K562 (cell line): ENCODE data around the gene RAI14. TPM values are rescaled to one million over a fixed set of nuclear protein-coding genes. Genes with fewer than 3 reads are reported as not detected.

Experiments
- HMG20B ChIP-seq: fragments of 250-450 bp; sonication (Bioruptor Pico); IDR thresholded peaks from 2 replicates; pipeline ENCODE4 v1.5.0; 2021; ENCODE audit warnings: mild to moderate bottlenecking
- KLF16 ChIP-seq: IDR thresholded peaks from 2 replicates; pipeline ENCODE4 v1.6.1; 2016; ENCODE audit warnings: antibody characterized with exemption
- polyA plus RNA-seq, 8 experiments: library from polyadenylated mRNA; depleted of rRNA in 4 of 8; stranded (reverse) in 5 of 8; unstranded in 3 of 8; fragments of >200 nt; fragmentation: Nextera tagmentation in 2 of 8; fragmentation: Illumina TruSeq in 1 of 8; extraction: Ambion mirVana in 2 of 8; extraction: Trizol in 1 of 8; gene quantifications; 2 replicates each; pipeline versions ENCODE4 v1.2.1 to v1.2.3, GENCODE V29; 2011 to 2014; ENCODE audit warnings: inconsistent platforms in 1 of 8, missing spikeins in 1 of 8
- total RNA-seq, 7 experiments: library from RNA; depleted of rRNA in 6 of 7; stranded (reverse); fragments of >200 nt in 6 of 7; fragmentation: Illumina TruSeq in 2 of 7; extraction: Trizol in 2 of 7; gene quantifications; 2 replicates each; pipeline versions ENCODE4 v1.2.1 to v1.2.3, GENCODE V29; 2011 to 2021; ENCODE audit warnings: low replicate concordance in 1 of 7
- TF ChIP-seq, protein P1 (sequence below), 2 experiments: fragments of 450-650 bp; formaldehyde crosslinking in 1 of 2; IDR thresholded peaks; 2 replicates each; pipeline versions ENCODE4 v1.4.0 to v1.6.1; 2014 to 2020; ENCODE audit warnings: mild to moderate bottlenecking in 2 of 2, borderline replicate concordance in 1 of 2, low read depth in 1 of 2
- TF ChIP-seq, protein P2 (sequence below): fragments of 200-800 bp; sonication (Bioruptor generic); IDR thresholded peaks from 2 replicates; pipeline ENCODE4 v1.6.1; 2017; ENCODE audit warnings: missing genetic modification characterization, missing compliant biosample characterization

The RAI14 gene
- total and polyA plus RNA-seq, 9 of the 15 experiments (the other 6 are each of a cell fraction or from before 2014, with no cell fraction given) = 11.3 to 82.5 (median 34.8) TPM

DNA sequence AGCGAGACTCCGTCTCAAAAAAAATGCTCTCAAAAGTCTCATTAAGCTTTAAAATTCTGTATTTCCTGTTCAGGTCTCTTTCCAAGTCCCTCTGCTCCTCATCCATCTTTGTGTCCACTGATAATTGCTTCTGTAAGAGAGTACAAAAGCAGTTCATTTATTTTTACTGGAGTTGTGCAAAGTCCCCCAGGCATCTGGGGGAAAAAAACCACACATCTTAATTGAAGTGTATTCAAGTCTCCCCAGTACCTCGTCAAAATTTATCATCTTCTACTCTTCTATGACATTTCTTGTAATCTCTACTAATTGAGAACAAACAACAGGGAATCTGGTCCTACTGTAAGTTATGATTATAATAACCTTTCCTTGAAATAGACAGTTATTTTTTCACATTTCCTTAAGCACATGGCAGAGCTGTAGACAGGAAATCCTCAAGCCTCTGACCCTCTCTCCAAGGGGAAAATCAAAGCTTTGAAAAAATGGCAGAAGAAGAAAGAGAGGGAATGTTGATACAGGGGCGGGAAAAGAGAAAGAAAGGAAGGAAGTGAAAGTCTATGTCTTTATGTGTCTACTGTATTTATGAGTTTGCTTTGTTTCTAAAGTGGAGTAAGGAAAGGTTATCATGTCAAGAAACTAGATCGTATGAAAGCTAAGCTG is 51.5 kb downstream of the RAI14 start (continued):
- TF ChIP-seq, protein P1, sequence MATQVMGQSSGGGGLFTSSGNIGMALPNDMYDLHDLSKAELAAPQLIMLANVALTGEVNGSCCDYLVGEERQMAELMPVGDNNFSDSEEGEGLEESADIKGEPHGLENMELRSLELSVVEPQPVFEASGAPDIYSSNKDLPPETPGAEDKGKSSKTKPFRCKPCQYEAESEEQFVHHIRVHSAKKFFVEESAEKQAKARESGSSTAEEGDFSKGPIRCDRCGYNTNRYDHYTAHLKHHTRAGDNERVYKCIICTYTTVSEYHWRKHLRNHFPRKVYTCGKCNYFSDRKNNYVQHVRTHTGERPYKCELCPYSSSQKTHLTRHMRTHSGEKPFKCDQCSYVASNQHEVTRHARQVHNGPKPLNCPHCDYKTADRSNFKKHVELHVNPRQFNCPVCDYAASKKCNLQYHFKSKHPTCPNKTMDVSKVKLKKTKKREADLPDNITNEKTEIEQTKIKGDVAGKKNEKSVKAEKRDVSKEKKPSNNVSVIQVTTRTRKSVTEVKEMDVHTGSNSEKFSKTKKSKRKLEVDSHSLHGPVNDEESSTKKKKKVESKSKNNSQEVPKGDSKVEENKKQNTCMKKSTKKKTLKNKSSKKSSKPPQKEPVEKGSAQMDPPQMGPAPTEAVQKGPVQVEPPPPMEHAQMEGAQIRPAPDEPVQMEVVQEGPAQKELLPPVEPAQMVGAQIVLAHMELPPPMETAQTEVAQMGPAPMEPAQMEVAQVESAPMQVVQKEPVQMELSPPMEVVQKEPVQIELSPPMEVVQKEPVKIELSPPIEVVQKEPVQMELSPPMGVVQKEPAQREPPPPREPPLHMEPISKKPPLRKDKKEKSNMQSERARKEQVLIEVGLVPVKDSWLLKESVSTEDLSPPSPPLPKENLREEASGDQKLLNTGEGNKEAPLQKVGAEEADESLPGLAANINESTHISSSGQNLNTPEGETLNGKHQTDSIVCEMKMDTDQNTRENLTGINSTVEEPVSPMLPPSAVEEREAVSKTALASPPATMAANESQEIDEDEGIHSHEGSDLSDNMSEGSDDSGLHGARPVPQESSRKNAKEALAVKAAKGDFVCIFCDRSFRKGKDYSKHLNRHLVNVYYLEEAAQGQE (IDR thresholded peaks at IDR 0.05; ENCODE audit: borderline replicate concordance) = no peak
- TF ChIP-seq, protein P1 (CRISPR knock-in tag; IDR thresholded peaks at IDR 0.05; ENCODE audit: low read depth) = no peak
- TF ChIP-seq, protein P2, sequence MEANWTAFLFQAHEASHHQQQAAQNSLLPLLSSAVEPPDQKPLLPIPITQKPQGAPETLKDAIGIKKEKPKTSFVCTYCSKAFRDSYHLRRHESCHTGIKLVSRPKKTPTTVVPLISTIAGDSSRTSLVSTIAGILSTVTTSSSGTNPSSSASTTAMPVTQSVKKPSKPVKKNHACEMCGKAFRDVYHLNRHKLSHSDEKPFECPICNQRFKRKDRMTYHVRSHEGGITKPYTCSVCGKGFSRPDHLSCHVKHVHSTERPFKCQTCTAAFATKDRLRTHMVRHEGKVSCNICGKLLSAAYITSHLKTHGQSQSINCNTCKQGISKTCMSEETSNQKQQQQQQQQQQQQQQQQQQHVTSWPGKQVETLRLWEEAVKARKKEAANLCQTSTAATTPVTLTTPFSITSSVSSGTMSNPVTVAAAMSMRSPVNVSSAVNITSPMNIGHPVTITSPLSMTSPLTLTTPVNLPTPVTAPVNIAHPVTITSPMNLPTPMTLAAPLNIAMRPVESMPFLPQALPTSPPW (CRISPR knock-in tag) = no peak
- no peak for TF ChIP-seq KLF16
- TF ChIP-seq HMG20B (CRISPR knock-in tag) = no peak
